Neural cell (in vitro differentiated cells): ENCODE data around the gene GNRH2.

Source experiments
- EP300 ChIP-seq: fragments of 450-650 bp; conservative IDR thresholded peaks from 2 replicates; pipeline ENCODE4 v1.6.1; 2014; ENCODE audit warnings: antibody characterized with exemption, mild to moderate bottlenecking, moderate library complexity; ENCODE audit not compliant: poor library complexity, severe bottlenecking
- EZH2 ChIP-seq: fragments of 200-600, 300-800 bp; shearing (Covaris generic), sonication (generic); IDR thresholded peaks from 2 replicates; pipeline ENCODE4 v1.6.1; 2014; ENCODE audit warnings: antibody characterized with exemption, low read length, borderline replicate concordance, mild to moderate bottlenecking; ENCODE audit not compliant: insufficient read depth, poor library complexity, severe bottlenecking
- MXI1 ChIP-seq: fragments of 450-650 bp; conservative IDR thresholded peaks from 2 replicates; pipeline ENCODE4 v1.6.1; 2014; ENCODE audit warnings: antibody characterized with exemption, mild to moderate bottlenecking; ENCODE audit not compliant: poor library complexity, severe bottlenecking
- POLR2AphosphoS5 ChIP-seq: IDR thresholded peaks from 2 replicates; pipeline ENCODE4 v1.6.1; 2012
- RAD21 ChIP-seq: fragments of 450-650 bp; conservative IDR thresholded peaks from 2 replicates; pipeline ENCODE4 v1.6.1; 2014; ENCODE audit warnings: antibody characterized with exemption, mild to moderate bottlenecking, moderate library complexity
- TAF1 ChIP-seq: IDR thresholded peaks from 2 replicates; pipeline ENCODE4 v1.6.1; 2012; ENCODE audit warnings: low read depth
- TF ChIP-seq, protein P1 (sequence below): fragments of 450-650 bp; IDR thresholded peaks from 2 replicates; pipeline ENCODE4 v1.5.1; 2014; ENCODE audit warnings: antibody characterized with exemption, mild to moderate bottlenecking, moderate library complexity; ENCODE audit not compliant: poor library complexity, severe bottlenecking
- TF ChIP-seq, protein P2 (sequence below): IDR thresholded peaks from 2 replicates; pipeline ENCODE4 v1.6.1; 2012; ENCODE audit warnings: borderline replicate concordance

DNA sequence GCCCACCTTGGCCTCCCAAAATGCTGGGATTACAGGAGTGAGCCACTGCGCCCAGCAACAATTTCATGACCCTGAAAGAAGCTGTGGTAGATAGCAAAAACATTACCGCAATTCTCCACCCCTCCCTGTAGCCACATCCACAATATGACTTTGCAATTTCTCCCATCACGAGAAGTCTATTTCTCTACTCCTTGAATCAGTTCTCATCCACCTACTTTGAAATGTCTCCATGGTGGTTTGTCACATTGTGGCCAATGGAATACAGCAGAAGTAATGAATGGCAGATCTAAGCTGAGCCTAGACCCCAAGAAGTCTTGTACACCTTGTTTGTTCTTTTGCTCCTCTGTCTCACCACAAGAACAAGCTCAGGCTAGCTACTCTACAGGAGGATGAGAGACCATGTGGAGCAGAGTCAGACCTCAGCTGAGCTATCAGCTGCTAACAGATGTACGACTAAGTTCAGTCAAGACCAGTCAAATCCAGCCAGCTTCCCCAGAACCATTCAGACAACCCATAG, 34.3 kb downstream of the GNRH2 start:
- TF ChIP-seq POLR2AphosphoS5 (no peak), EZH2 (no peak), EP300 (no peak), RAD21 (no peak), TAF1 (no peak), MXI1 (no peak)
- TF ChIP-seq, protein P1, sequence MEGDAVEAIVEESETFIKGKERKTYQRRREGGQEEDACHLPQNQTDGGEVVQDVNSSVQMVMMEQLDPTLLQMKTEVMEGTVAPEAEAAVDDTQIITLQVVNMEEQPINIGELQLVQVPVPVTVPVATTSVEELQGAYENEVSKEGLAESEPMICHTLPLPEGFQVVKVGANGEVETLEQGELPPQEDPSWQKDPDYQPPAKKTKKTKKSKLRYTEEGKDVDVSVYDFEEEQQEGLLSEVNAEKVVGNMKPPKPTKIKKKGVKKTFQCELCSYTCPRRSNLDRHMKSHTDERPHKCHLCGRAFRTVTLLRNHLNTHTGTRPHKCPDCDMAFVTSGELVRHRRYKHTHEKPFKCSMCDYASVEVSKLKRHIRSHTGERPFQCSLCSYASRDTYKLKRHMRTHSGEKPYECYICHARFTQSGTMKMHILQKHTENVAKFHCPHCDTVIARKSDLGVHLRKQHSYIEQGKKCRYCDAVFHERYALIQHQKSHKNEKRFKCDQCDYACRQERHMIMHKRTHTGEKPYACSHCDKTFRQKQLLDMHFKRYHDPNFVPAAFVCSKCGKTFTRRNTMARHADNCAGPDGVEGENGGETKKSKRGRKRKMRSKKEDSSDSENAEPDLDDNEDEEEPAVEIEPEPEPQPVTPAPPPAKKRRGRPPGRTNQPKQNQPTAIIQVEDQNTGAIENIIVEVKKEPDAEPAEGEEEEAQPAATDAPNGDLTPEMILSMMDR = no peak
- TF ChIP-seq, protein P2, sequence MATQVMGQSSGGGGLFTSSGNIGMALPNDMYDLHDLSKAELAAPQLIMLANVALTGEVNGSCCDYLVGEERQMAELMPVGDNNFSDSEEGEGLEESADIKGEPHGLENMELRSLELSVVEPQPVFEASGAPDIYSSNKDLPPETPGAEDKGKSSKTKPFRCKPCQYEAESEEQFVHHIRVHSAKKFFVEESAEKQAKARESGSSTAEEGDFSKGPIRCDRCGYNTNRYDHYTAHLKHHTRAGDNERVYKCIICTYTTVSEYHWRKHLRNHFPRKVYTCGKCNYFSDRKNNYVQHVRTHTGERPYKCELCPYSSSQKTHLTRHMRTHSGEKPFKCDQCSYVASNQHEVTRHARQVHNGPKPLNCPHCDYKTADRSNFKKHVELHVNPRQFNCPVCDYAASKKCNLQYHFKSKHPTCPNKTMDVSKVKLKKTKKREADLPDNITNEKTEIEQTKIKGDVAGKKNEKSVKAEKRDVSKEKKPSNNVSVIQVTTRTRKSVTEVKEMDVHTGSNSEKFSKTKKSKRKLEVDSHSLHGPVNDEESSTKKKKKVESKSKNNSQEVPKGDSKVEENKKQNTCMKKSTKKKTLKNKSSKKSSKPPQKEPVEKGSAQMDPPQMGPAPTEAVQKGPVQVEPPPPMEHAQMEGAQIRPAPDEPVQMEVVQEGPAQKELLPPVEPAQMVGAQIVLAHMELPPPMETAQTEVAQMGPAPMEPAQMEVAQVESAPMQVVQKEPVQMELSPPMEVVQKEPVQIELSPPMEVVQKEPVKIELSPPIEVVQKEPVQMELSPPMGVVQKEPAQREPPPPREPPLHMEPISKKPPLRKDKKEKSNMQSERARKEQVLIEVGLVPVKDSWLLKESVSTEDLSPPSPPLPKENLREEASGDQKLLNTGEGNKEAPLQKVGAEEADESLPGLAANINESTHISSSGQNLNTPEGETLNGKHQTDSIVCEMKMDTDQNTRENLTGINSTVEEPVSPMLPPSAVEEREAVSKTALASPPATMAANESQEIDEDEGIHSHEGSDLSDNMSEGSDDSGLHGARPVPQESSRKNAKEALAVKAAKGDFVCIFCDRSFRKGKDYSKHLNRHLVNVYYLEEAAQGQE = no peak
